A172 (cell line): Measurements from ENCODE around the gene STON2. TPM values are rescaled to one million over a fixed set of nuclear protein-coding genes. Genes with fewer than 3 reads are reported as not detected.
"Not testable (repeated sequence)": the region's sequence is repeated elsewhere in the genome, so short reads cannot be mapped to it uniquely, and the experiment has no call there.

Experiments used
- DNase-seq: peaks from one replicate; pipeline ENCODE4 v3.0.0-alpha.2; 2015; ENCODE audit warnings: low spot score
- total RNA-seq: library from RNA; depleted of rRNA; stranded (reverse); fragments of >200 nt; shearing (Covaris generic); gene quantifications from 2 replicates; pipeline ENCODE4 v1.2.3, GENCODE V29; 2014; rRNA removed

Gene STON2
- total RNA-seq, result 0.52 and 1.6 TPM in 2 replicates

DNA sequence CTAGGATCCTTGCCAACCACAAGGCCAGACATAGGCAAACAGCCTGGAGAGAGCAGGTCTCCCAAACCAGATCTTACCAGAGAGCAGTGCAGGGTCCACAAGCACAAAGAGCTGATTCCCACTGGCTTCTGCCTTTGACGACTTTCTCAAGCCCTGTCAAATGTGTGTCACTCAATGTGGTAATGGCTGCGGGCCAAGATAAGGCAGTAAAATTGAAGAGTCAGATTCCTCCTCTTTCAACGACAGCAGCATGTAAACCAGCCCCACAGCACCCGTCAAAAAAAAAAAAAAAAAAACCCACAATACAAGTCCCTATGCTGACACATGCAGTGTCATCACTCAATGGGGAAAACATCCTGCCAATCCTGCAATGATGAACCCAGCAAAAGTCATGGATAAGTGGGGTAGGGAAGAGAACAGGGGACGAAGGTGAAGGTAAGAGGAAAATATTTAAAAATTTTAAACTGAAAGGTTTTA lies at the start of gene STON2:
Gene STON2, minus strand, starts transcription at position 123 of the 477 bp plus-strand sequence. CDS start 1,942 bp downstream, outside the sequence.
- peak; percentile 62 for DNase-seq

GRCh38 chr14:81449576-81449975 lies 49.5 kb upstream of the STON2 start:
- DNase-seq, result no peak

DNA sequence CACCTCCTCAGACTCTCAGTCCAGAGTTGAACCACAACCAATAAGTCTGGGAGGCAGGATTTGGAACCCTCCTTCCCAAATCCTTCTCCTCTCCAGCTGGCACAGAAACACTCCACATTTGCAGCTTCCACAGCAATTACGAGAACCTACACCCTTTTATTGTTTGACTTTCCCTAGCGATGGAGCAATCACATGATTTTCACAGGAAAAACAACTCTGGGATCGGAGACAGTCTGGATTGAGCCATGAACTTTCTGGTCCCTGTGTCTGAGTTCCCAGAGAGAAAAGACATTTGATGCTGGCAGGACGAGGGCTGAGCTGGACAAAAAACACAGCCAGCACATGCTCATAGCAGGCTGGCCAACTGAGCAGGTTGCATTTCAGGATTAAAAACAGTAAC lies 49.0 kb upstream of the STON2 start:
- no peak for DNase-seq

DNA sequence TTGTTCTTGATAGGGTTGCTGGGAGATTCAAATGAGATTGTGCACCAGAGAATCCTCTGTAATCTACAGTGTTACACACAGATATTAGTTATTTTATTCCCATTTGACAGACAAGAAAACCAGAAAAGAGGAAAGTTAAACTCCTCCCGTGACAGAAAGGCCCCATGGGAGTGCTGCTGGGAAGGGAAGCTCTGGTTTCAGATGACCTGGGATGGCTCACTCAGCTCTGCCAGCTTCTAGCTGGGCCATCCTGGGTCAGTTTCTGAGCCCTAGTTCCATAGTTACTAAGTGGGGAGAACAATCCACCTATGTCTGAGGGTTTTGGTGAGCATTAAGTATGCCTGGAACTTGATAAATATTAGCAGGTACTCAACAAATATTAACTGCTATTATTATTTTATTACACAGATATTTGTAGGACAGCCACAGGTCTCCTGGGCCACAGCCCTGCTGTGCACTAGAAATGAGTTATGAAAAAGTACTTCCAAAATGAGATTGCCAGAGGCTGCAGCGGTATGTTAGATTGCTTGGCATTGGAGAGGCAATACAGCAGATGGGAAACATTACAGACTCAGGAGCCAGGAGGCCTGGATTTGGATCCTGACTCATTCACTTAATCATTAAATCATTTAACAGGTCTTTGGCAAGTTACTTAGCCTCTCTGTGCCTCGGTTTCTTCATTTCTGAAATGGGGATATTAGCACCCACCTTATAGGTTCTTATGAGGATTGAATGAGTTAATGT lies 47.1 kb upstream of the STON2 start:
- no peak for DNase-seq

DNA sequence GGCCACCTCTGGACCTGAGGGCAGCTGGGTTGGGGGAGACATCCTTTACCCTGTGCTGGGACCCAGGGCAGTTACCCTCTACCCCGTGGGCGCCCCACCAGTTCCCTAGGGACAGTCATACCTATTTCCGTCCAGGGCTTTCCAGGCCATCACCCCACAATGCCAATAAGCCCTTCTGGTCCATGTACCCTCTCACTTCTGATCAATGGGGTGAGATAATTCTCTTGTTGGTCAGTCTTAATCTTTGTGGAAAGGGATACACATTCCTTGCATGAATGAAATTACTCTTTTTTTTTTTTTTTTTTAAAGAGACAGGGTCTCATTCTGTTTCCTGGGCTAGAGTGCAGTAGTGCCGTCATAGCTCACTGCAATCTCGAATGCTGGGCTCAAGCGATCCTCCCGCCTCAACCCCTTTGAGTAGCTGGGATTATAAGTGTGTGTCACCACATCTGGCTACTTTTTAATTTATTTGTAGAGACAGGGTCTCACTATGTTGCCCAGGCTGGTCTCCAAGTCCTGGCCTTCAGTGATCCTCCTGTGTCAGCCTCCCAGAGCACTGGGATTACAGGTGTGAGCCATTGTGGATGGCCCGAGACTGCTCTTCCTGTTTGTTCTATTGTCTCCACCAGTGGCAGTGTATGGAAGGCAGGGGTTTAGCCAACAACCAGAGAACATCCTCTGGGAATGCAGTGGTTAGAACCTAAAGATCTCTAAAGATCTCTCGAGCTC lies 46.3 kb upstream of the STON2 start:
- DNase-seq, result no peak

- DNase-seq, result no peak
Observed at GRCh38 chr14:81441626-81442134, 41.6 kb upstream of the STON2 start.

- DNase-seq, result no peak
Observed at GRCh38 chr14:81440041-81440440, 39.9 kb upstream of the STON2 start.

GRCh38 chr14:81437244-81437643 lies 37.1 kb upstream of the STON2 start:
- DNase-seq, result no peak

DNA sequence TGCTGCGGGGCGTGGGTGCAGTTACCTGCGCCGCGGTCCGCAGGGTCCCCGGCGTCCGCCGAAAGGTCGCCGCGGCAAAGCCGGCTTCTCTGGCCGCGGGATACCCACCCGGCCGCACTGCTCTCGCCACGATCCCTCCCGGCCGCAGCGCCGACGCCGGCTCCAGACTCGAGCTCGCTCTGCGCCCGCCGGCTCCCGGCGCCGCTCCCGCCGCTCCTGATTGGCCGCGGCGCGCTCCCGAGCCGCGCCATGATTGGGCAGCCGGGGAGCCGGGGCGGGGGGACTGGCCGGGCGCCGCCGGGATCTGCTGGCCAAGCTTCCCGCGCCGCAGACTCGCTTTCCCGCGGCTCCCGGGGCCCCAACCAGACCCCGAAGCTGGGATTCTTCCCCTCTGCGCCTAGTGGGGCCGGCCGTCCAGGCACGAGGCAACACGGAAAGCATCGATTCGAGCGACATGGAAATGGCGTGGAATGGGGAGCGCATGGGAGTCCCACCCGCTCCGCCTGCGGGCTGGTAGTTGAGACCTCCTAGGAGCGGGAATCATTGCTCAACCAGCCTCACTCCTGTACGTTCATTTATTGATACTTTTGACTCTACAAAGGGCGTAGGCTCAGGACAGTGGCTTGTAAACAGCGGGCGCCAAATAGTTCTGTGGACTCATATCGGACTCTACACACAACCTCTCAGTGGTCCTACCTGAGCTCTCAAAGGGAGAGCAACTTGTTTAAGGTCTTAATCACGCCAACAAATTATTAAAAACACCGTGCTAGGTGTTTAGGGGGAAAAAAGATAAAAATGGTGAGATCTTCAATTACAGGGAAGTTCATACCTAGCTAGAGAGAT lies 36.4 kb upstream of the STON2 start:
- DNase-seq, result no peak

DNA sequence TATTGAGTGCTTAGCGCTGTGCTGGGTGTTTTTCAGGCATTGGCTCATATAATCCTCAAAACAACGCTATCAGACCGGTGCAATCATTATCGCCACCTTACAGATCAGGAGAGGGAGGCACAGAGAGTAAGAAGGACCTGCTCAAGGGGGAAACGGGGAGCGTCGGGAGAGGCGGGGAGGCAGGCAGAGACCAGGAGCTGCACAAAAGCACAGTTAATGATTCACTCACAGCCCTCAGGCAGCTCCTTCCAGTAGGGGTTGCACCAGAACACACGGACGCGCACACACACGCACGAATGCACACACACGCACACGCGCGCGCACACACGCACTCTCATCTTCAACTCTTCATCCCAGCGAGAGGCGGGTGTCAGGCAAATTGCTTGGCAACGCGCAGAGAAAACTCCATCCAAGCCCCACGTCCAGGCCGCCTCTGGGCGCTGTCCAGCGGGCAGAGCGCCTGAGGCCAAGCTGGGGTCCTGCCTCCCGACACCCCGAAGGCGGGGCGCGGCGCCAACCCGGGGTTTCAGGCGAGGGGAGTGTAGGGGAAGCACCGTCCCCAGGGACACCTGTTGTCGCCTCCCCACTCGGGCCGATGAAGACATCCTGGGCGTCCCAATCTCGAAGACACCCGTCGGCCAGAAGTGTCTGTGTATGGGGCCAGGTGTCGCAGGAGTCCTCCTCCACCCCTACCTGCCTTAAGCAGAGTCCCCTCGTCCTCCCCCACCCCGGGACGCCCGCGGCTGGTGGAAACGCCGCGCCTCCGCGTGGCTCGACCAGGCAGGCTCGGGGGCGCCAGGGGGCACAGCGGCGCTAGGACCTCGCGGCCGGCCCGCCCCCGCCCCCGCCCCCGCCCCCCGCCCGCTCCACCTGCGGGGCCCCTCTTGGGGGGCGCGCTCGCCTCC lies 35.5 kb upstream of the STON2 start:
- DNase-seq, result no peak

GRCh38 chr14:81435048-81435390 lies 34.9 kb upstream of the STON2 start:
- no peak for DNase-seq

DNA sequence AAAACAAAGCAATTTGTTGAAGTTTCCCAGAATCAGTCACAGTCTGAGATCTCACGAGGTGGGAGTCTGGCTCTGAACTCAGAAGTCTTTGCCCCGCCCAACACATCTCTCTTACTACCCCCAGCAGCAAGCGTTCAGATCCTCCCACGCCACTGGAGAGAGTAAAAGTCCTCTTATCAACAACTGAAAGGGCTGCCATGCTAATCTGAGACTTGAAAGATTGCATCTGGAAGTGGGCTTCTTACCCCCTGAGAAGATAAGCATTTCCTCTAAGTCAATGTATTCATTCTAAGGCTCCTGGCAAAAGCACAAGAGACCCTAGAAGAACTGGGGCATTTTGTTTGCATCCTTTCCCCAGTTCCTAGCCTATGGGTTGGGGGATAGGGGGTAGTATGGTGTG lies 34.1 kb upstream of the STON2 start:
- DNase-seq, result no peak

GRCh38 chr14:81433378-81433777 lies 33.3 kb upstream of the STON2 start:
- no peak for DNase-seq

DNA sequence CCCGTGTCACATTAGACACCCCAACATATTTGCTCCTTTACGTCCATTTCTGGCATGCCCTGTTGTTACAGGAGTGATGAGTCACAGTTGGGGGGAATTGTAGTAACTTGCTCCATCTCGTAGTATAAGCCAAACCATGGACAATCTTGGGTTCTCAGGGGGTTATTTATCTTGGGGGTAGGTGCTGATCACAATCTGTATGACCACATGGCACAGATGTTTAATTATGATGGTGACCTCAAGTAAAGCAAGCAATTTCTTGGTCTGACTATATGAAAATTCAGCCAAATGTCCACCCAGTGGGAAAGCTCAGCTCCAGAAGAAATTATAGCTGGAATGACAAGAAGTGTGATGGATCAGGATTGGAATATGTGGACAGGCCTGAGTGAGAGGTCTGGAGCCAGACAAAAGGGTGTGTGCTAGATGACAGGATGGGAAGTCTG lies 32.1 kb upstream of the STON2 start:
- no peak for DNase-seq

DNA sequence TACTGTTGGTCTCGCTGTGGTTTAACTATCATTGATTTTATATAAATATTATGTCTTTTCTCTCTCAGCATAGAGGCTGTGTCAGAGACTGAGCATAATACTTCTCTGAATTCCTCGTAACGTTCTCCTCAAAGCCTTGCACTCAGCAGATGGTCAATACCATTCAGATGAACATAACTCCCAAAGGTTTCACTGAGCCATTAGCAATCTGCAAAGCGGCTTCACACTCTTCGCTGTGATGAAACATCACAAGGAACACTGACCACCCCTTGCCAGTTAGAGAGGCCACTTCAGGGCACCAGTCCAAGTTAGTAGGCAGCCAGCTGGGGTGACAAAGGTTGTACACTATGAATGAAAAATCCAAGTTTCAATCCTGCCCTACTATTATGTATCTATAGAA lies 30.1 kb upstream of the STON2 start:
- no peak for DNase-seq

DNA sequence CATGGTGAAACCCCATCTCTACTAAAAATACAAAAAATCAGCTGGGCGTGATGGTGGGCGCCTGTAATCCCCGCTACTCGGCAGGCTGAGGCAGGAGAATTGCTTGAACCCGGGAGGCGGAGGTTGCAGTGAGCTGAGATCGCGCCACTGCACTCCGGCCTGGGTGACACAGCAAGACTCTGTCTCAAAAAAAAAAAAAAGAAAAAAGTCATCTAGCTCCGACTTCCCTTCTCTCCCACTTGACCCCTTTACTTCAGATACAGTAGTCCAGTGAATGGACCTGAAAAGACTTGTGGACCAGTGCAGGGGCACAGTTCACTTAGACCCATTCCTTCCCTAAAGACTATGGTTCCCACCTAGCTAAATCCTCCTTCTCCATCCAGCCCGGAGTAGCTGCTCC lies 29.6 kb upstream of the STON2 start:
- not testable (repeated sequence) for DNase-seq

GRCh38 chr14:81429028-81429427 lies 28.9 kb upstream of the STON2 start:
- DNase-seq, result no peak

GRCh38 chr14:81427348-81428058 lies 27.4 kb upstream of the STON2 start:
- DNase-seq, result peak; percentile 68

GRCh38 chr14:81423504-81423903 lies 23.4 kb upstream of the STON2 start:
- no peak for DNase-seq

DNA sequence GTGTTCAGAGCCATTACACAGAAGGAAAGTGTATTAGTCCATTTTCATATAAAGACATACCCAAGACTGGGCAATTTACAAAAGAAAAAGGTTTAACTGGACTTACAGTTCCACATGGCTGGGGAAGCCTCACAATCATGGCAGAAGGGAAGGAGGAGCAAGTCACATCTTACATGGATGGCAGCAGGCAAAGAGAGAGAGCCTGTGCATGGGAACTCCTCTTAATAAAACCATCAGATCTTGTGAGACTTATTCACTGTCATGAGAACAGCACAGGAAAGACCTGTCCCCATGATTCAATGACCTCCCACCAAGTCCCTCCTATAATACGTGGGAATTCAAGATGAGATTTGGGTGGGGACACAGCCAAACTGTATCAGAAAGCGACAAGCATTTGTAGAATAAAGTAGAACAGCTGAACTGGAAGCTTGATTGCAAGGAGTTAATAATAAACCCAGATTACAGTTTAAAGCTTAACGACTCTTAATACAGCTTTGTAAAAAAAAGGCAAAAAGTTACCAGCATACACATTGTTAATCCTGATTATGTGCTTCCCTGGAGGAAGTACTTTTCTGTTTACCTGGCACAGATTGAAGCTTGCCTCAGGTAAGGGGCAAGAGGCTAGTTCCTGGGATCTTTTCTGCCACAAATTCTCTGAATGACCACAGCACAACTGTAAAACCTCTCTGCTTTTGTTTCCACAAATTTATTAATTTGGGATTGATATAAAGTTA lies 18.1 kb upstream of the STON2 start:
- DNase-seq, result no peak
